SHP77 (cell line): ENCODE data around the gene CEP131.

Experiments
- DNase-seq, 2 experiments: peaks; one replicate each; lab custom pipeline; 2025; lab: John Stamatoyannopoulos, UW

Gene CEP131

DNA sequence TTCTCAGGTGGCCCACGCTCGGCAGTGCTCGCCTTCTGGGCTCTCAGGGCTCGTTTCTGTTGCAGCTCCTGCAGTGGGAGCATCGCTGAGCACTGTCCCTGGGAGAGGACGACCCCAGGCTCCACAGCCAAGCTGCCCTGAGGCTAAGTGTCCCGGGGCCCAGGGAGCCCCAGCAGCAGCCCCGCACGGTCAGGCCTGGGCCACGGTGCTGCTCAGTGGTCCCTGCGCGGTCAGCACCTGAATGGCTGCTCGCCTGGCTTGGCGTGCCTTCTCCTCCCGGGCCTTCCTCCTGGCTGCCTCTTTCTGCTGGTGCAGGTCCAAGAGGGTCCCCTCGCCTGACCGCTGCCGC lies 23.3 kb downstream of the CEP131 start:
- DNase-seq, result no peak

GRCh38 chr17:81198826-81199481 lies 23.8 kb downstream of the CEP131 start:
- DNase-seq, result no peak

GRCh38 chr17:81197831-81198490 lies 24.8 kb downstream of the CEP131 start:
- no peak for DNase-seq

DNA sequence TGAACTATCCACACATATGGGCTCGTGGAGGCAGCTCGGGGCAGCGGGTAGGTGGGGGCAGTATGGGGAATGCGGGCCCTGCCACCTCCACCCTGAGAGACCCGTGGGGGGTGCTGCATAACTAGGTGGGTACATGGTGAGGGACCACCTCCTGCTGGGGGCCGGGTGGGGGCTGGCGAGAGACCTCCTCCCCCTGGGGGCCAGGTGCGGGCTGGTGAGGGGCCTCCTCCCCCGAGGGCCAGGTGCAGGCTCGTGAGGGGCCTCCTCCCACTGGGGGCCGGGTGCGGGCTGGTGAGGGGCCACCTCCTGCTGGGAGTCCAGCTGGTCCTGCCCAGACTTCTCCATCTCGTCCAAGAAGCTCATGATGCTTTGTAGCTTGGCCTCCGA lies 25.4 kb downstream of the CEP131 start:
- no peak for DNase-seq

DNA sequence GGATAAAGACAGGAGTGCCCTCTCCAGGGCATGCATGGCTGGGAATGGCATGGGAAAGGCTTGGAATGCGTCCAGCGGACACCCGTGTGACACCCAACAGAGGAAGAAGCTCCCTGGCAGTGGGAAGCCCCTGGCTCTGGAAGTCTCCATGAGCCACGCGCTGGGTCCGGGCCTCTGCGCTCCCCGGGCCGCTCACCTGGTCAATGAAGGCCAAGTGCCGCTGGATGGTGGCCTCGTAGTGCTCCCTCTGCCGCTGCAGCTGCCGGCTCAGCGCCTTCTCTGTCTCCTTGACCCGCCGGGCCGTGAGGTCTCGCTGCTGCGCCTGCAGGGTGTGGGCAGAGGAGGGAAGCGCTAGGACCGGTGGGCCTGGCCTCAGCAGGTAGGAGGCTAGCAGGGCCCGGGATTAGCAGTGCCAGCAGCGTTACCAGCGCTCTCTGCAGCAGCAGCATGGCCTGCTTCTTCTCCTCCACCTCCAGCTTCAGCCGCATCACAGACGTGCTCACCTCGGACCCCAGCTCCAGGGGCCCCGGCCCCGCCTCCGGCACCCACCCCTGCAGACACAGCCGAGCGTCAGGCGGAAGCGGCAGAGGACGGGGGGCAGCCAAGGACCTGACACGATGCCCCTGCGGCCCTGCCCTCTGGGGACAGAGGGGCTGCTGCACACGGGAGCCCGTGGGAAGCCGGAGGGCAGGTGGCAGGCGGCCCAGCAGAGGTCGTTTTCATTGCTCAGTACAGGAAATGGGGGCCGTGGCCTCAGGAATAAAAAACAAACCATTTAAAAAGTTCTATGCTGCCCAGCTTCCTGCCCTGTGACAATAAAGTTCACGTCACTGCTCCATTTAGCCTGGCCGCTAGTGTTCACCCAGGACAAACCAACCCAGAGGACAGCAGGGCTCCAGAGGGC lies 26.0 kb downstream of the CEP131 start:
- DNase-seq, result no peak

DNA sequence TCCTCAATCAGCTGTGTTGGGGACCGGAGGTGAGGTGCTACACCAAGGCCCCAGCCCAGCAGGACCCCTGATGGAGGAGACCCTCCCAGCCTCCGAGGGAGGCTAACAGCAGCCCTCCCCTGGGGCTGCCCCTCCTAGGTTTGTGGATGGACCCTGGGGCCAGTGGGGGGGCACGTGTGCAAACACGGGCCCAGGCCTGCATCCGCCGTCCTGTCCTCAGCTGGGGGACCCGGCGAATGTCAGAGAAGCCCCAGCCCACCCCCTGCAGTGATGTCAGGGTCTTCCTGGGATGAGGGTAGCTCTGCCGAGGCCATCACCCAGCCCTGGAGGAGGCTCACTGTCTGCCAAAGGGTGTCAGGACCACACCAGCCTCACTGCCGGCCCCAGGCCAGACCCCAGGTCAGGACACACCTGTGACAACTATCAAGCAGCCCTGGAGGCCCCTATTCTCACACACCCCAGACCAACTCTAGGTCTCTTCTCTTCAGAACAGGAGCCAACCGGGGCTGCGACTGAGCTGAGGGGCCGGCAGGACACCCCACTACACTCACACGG lies 26.7 kb downstream of the CEP131 start:
- no peak for DNase-seq

- DNase-seq, result no peak
These were observed 27.5 kb downstream of the CEP131 start for GRCh38 chr17:81194941-81195901.

GRCh38 chr17:81194225-81194760 lies 28.5 kb downstream of the CEP131 start:
- no peak for DNase-seq

- no peak for DNase-seq
These were observed 29.1 kb downstream of the CEP131 start for GRCh38 chr17:81193470-81194224.

- no peak for DNase-seq
These were observed 29.7 kb downstream of the CEP131 start for GRCh38 chr17:81193051-81193410.

GRCh38 chr17:81192386-81193050 lies 30.2 kb downstream of the CEP131 start:
- no peak for DNase-seq

DNA sequence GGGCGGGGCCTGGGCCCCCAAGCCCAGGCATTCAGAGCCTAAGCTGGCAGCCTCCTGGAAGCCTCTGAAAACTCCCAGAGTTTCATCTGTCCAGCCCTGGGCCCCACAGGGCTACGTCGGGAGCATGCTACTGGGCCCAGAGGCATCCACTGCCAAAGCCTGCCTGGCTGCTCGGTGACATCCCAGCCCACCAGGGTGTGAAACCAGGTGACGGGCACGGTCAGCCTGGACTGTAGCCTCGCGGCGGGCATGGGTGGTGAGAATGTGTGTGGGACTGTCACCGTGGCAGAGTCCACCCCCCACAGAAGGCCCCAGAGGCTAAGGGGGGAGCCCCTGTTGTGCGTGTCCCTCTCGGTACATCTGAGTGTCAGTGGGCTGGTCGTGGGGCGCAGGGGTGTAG lies 31.1 kb downstream of the CEP131 start:
- no peak for DNase-seq

GRCh38 chr17:81191116-81191515 lies 31.6 kb downstream of the CEP131 start:
- no peak for DNase-seq

- DNase-seq, result no peak
These were observed 32.2 kb downstream of the CEP131 start for GRCh38 chr17:81190591-81190990.

DNA sequence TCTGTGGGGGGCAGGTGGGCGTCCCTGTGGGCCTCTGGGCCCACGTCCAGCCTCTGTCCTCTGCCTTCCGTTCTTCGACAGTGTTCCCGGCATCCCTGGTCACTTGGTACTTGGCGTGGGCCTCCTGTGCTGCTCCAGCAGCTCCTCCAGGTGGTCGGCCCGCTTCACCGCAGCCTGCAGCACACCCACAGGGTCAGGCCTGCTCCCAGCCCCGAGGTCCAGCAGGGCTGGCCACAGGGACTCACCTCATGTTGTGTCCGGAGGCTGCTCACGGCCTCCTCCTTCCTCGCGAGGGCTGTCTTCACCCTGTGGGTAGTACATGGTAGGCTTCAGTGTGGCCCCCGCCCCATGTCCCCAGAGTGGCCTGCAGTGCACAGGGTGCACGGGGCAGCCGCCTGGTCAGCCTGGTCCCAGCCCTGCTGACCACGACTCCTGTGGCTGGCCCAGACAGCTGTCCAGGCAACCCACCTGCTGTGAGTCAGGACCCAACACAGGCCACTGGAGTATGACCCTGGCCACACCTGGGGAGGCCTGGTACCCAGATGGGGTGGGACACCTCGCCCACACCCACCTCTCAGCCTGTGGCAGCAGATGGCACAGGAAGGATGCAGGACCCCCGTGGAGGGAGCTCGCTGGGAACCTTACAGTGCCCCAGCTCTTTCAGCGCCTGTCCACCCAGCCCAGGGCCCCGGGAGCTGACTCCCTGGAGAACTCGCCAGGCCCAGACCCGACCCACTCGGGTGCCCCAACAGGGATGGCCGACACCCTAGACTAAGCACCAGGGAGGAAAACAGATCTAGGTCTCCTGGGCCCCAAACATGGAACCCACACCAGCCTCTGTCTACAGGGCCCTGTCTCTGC lies 32.9 kb downstream of the CEP131 start:
- no peak for DNase-seq

- no peak for DNase-seq
These were observed 33.7 kb downstream of the CEP131 start for GRCh38 chr17:81189016-81189415.

- DNase-seq, result no peak
These were observed 34.3 kb downstream of the CEP131 start for GRCh38 chr17:81188491-81188840.

GRCh38 chr17:81187586-81188490 lies 34.9 kb downstream of the CEP131 start:
- no peak for DNase-seq
